GM19099 (cell line): Measurements from ENCODE around the gene XKR8.

Experiments used
- POLR2A ChIP-seq: IDR thresholded peaks from 3 replicates; pipeline ENCODE4 v1.6.1; 2011; ENCODE audit warnings: low read depth; ENCODE audit not compliant: insufficient read length; ENCODE audit errors: extremely low read depth

Gene XKR8

DNA sequence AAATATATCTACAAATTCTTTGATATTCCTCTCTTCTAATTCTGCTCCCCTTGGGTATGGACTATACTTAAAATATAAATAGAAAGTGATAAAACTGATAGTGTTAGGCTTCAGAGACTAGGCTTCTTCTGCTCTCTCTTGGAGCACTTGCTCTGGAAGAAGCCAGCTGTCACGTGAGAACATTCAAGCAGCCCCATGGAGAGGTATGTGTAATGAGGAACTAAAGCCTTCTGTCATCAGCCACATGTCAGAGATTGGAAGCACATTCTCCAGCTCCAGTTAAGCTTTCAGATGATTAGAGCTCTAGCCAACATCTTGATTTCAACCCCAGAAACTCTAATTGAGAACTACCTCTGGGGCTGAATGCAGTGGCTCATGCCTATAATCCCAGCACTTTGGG is 34.3 kb downstream of the XKR8 start:
- TF ChIP-seq POLR2A = no peak

DNA sequence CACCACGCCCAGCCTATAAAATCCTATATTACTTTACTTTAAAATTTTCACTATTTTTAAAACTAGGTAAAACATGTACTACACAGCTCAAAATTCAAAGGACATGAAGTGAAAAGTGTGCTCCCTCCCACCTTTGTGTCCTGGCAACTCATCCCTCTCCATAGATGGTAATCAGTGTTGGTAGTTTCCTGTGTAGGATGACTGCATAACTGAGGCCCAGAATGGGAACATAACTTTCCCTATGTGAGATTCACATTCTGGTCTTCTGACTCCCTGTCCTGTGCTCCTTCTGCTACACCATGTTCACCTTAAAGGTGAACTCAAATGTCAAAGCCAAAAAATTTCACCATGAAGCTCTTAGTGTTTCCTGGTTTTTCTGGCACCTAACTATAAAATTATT is 39.3 kb downstream of the XKR8 start:
- TF ChIP-seq POLR2A = no peak

DNA sequence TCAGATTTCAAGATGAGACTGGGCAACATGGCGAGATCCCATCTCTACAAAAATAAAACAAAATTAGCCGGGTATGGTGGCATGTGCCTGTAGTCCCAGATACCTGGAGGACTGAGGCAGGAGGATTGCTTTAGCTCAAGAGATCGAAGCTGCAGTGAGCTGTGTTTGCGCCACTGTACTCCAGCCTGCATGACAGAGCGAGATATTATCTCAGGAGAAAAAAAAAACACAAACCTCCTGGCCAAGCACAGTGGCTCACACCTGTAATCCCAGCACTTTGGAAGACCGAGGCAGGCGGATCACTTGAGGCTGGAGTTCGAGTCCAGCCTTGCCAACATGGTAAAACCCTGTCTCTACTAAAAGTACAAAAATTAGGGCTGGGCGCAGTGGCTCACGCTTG is 42.8 kb downstream of the XKR8 start:
- TF ChIP-seq POLR2A = no peak

DNA sequence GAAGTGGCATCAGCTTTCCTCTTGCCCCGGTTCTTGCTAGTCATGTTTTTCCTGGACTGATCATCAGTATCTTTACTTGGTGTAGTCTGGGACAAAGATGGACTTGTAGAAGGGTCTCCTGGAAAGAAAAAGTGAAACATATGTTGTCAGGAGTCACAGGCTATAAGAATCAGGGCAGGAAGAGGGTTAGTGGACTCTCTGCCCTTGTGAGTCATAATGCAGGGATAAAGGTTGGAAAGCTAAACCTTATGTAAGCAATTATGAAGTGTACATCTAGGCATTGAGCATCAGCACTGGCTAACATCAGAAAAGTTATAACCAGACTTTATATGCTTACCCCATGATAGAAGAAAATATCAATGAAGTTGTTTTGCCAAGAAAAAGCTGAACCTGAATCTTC is 51.2 kb downstream of the XKR8 start:
- no peak for TF ChIP-seq POLR2A
